HepG2 (cell line): Measurements from ENCODE around the gene AHRR. TPM values are rescaled to one million over a fixed set of nuclear protein-coding genes. Genes with fewer than 3 reads are reported as not detected.

Source experiments
- BATF2 ChIP-seq: sonication (generic); formaldehyde crosslinking; IDR thresholded peaks from 2 replicates; pipeline ENCODE4 v1.8.0; 2022; ENCODE audit warnings: mild to moderate bottlenecking, missing genetic modification reagents, moderate library complexity
- CBFB ChIP-seq: sonication (generic); formaldehyde crosslinking; IDR thresholded peaks from 2 replicates; pipeline ENCODE4 v1.4.0; 2020; ENCODE audit warnings: missing genetic modification reagents
- CC2D1A ChIP-seq: sonication (generic); formaldehyde crosslinking; IDR thresholded peaks from 2 replicates; pipeline ENCODE4 v1.8.1; 2023; ENCODE audit warnings: mild to moderate bottlenecking, missing genetic modification reagents
- CREBL2 ChIP-seq: sonication (generic); formaldehyde crosslinking; IDR thresholded peaks from 2 replicates; pipeline ENCODE4 v1.8.1; 2023; ENCODE audit warnings: missing genetic modification reagents, mild to moderate bottlenecking, borderline replicate concordance
- ETV6 ChIP-seq: sonication (generic); formaldehyde crosslinking; conservative IDR thresholded peaks from 2 replicates; pipeline ENCODE4 v1.4.0; 2020; ENCODE audit warnings: missing genetic modification reagents
- GFI1 ChIP-seq: sonication (generic); formaldehyde crosslinking; IDR thresholded peaks from 2 replicates; pipeline ENCODE4 v1.5.0; 2020; ENCODE audit warnings: missing genetic modification reagents, mild to moderate bottlenecking, borderline replicate concordance
- HMG20A ChIP-seq: IDR thresholded peaks from 2 replicates; pipeline ENCODE4 v1.6.1; 2016; ENCODE audit warnings: borderline replicate concordance
- KLF16 ChIP-seq, 2 experiments: sonication (generic) in 1 of 2; formaldehyde crosslinking in 1 of 2; IDR thresholded peaks; 2 replicates each; pipeline versions ENCODE4 v1.6.1 to v1.8.0; 2016 to 2023; ENCODE audit warnings: missing genetic modification reagents in 2 of 2, missing compliant biosample characterization in 1 of 2
- MAX ChIP-seq: IDR thresholded peaks from 2 replicates; pipeline ENCODE4 v1.6.1; 2012; ENCODE audit warnings: inconsistent platforms
- NBN ChIP-seq: fragments of 450-650 bp; conservative IDR thresholded peaks from 2 replicates; pipeline ENCODE4 v1.6.1; 2017
- PTBP1 ChIP-seq: fragments of 200-400 bp; formaldehyde crosslinking; IDR thresholded peaks from 2 replicates; pipeline ENCODE4 v1.6.1; 2018; ENCODE audit warnings: low read length, low read depth; ENCODE audit not compliant: poor library complexity, severe bottlenecking
- TEAD3 ChIP-seq: optimal IDR thresholded peaks from 2 replicates; pipeline ENCODE3; 2016; ENCODE audit warnings: borderline replicate concordance
- THAP7 ChIP-seq: sonication (generic); formaldehyde crosslinking; IDR thresholded peaks from 2 replicates; pipeline ENCODE4 v1.8.1; 2023; ENCODE audit warnings: mild to moderate bottlenecking, missing genetic modification reagents
- TP53 ChIP-seq: sonication (generic); formaldehyde crosslinking; conservative IDR thresholded peaks from 2 replicates; pipeline ENCODE4 v1.4.0; 2020; ENCODE audit warnings: missing genetic modification reagents
- ZBTB25 ChIP-seq: IDR thresholded peaks from 2 replicates; pipeline ENCODE4 v1.6.1; 2018; ENCODE audit warnings: missing genetic modification reagents
- ZNF124 ChIP-seq: sonication (generic); formaldehyde crosslinking; IDR thresholded peaks from 2 replicates; pipeline ENCODE4 v1.4.0; 2020; ENCODE audit warnings: missing genetic modification reagents
- ZNF235 ChIP-seq: sonication (generic); formaldehyde crosslinking; IDR thresholded peaks from 2 replicates; pipeline ENCODE4 v1.8.1; 2023; ENCODE audit warnings: mild to moderate bottlenecking, missing genetic modification reagents, borderline replicate concordance
- ZNF276 ChIP-seq: sonication (generic); formaldehyde crosslinking; IDR thresholded peaks from 2 replicates; pipeline ENCODE4 v1.4.0; 2020; ENCODE audit warnings: mild to moderate bottlenecking, low read depth, missing genetic modification reagents
- ZNF337 ChIP-seq: sonication (generic); formaldehyde crosslinking; IDR thresholded peaks from 2 replicates; pipeline ENCODE4 v1.5.1; 2020; ENCODE audit warnings: missing genetic modification reagents, low read depth, mild to moderate bottlenecking, borderline replicate concordance
- ZNF564 ChIP-seq: sonication (generic); formaldehyde crosslinking; IDR thresholded peaks from 2 replicates; pipeline ENCODE4 v1.8.1; 2023; ENCODE audit warnings: mild to moderate bottlenecking, missing genetic modification reagents
- ZNF710 ChIP-seq: sonication (generic); formaldehyde crosslinking; IDR thresholded peaks from 2 replicates; pipeline ENCODE4 v1.5.0; 2020; ENCODE audit warnings: mild to moderate bottlenecking, missing genetic modification reagents, borderline replicate concordance
- ZSCAN25 ChIP-seq: sonication (generic); formaldehyde crosslinking; IDR thresholded peaks from 2 replicates; pipeline ENCODE4 v1.8.0; 2022; ENCODE audit warnings: mild to moderate bottlenecking, missing genetic modification reagents
- polyA plus RNA-seq, 8 experiments: library from polyadenylated mRNA; depleted of rRNA in 3 of 8; stranded (reverse) in 7 of 8; unstranded in 1 of 8; fragments of >200 nt; fragmentation: Illumina TruSeq in 4 of 8; extraction: Trizol in 4 of 8; gene quantifications; 2 replicates each; pipeline versions ENCODE4 v1.2.1 to v1.2.3, GENCODE V29; 2011 to 2016; ENCODE audit warnings: low read depth in 4 of 8, missing spikeins in 1 of 8, mixed read lengths in 1 of 8; ENCODE audit not compliant: insufficient read depth in 1 of 8
- total RNA-seq, 5 experiments: library from RNA; depleted of rRNA; stranded (reverse); fragments of >200 nt; fragmentation: Illumina TruSeq; extraction: Trizol; gene quantifications; 2 replicates each; pipeline ENCODE4 v1.2.3, GENCODE V29; 2016; ENCODE audit warnings: low read depth in 1 of 5

Gene AHRR
- total and polyA plus RNA-seq, 2 of the 13 experiments (the other 11 are each of a cell fraction or from before 2014, with no cell fraction given), result 0.28 to 0.35 TPM

- TF ChIP-seq HMG20A (no peak), ZNF564 (peak; percentile 89; the same call in 1 of the 2 replicates), ETV6 (CRISPR knock-in tag) (peak; percentile 77; the same call in 1 of the 2 replicates), CBFB (no peak), TP53 (CRISPR knock-in tag) (no peak), TEAD3 (no peak), CC2D1A (CRISPR knock-in tag) (no peak), ZNF124 (CRISPR knock-in tag) (no peak), THAP7 (CRISPR knock-in tag) (no peak; the same call in 1 of the 2 replicates), ZBTB25 (CRISPR knock-in tag) (no peak), ZSCAN25 (CRISPR knock-in tag) (peak; percentile 30; the same call in 1 of the 2 replicates), KLF16 (CRISPR knock-in tag; IDR thresholded peaks at IDR 0.05) (peak; percentile 27 to 81; a peak in 3 of 4 replicates), NBN (no peak), BATF2 (CRISPR knock-in tag) (peak; percentile 97), PTBP1 (no peak), ZNF337 (0 out of 2 replicates have a peak, but pooled peaks have one; percentile 35), ZNF710 (0 out of 2 replicates have a peak, but pooled peaks have one; percentile 34), CREBL2 (CRISPR knock-in tag) (peak; percentile 99), ZNF276 (CRISPR knock-in tag) (peak; percentile 72; the same call in 1 of the 2 replicates), MAX (peak; percentile 99), ZNF235 (CRISPR knock-in tag) (peak; percentile 88; the same call in 1 of the 2 replicates), GFI1 (peak; percentile 77)
Observed at GRCh38 chr5:472656-473550, 151.4 kb downstream of the AHRR start (continued).
